ENCODE measurements around the gene SREBF1. TPM values are rescaled to one million over a fixed set of nuclear protein-coding genes. Genes with fewer than 3 reads are reported as not detected.

The SREBF1 gene
- total and polyA plus RNA-seq, 10 of the 15 experiments (the other 5 are each of a cell fraction or from before 2014, with no cell fraction given), result 1.4 to 84.6 (median 20.4) TPM

GRCh38 chr17:17846003-17846402 lies 9.2 kb upstream of the SREBF1 start:
- ChIA-PET SMC1A (ENCODE audit: uncharacterized antibody, unreplicated experiment) (no interaction called here), CTCF (interaction anchor here (0.6 to 1.3 kb wide), 2 partner anchors 24 to 231 kb away, joined by 3 to 4 read pairs; no protein-coding TSS in a partner anchor), POLR2A (interaction anchor here (1.7 kb wide), 1 partner anchor 10 kb away, joined by 4 read pairs; the partner anchor contains the start of gene SREBF1), RAD21 (ENCODE audit: unreplicated experiment) (interaction anchor here (1.3 kb wide), 1 partner anchor 73 kb away, joined by 3 read pairs; no protein-coding TSS in a partner anchor)
- H3K9ac ChIP-seq (ENCODE audit: control insufficient read depth, insufficient read depth, low read length), result no peak overlapping the region
- H3K9me3 ChIP-seq (replicated peaks; ENCODE audit: control insufficient read depth, insufficient read depth, low read length), result no peaks in the 10 kb centered on the region
- no peaks in the 10 kb centered on the region for H4K20me1 ChIP-seq (ENCODE audit: control insufficient read depth, insufficient read depth)
- no peaks in the 10 kb centered on the region for H3K27me3 ChIP-seq (replicated peaks in 1 of 2; ENCODE audit: control insufficient read depth in 2 of 2, insufficient read depth in 2 of 2, low read length in 1 of 2)
- no peak for DNase-seq (ENCODE audit: low read depth, low spot score)
- no peaks in the 10 kb centered on the region for H3K79me2 ChIP-seq (ENCODE audit: control insufficient read depth, insufficient read depth, low read length)
- no peak overlapping the region for H3K27ac ChIP-seq (ENCODE audit: control insufficient read depth, insufficient read depth)
- H3K4me3 ChIP-seq, result no peak overlapping the region
- H3K36me3 ChIP-seq (ENCODE audit: control insufficient read depth in 2 of 2, insufficient read depth in 2 of 2, low read length in 1 of 2), result no peaks in the 10 kb centered on the region
- ATAC-seq, result no peak
- WGBS (ENCODE audit: insufficient coverage, insufficient replicate concordance, low lambda C conversion rate, missing lambda C conversion rate), result 72% methylated on average over 8 of the region's 8 CpGs
- FAIRE-seq, result no peak
- no peak for TF ChIP-seq PML (IDR thresholded peaks at IDR 0.05; ENCODE audit: low read length)
- no peak for TF ChIP-seq JUND (IDR thresholded peaks at IDR 0.05; ENCODE audit: low read depth, low read length)
- TF ChIP-seq NKRF (conservative IDR thresholded peaks at IDR 0.05), result no peak
- TF ChIP-seq SRF (IDR thresholded peaks at IDR 0.05; ENCODE audit: low read depth in 2 of 2, low read length in 2 of 2), result no peak
- TF ChIP-seq YBX1 (IDR thresholded peaks at IDR 0.05), result no peak
- TF ChIP-seq STAT3 (IDR thresholded peaks at IDR 0.05; ENCODE audit: low read depth, low read length), result no peak
- no peak for TF ChIP-seq HDAC6 (IDR thresholded peaks at IDR 0.05; ENCODE audit: unreplicated experiment)
- TF ChIP-seq SMC3 (IDR thresholded peaks at IDR 0.05; ENCODE audit: borderline replicate concordance, low read length), result no peak
- TF ChIP-seq ZNF274 (IDR thresholded peaks at IDR 0.05; ENCODE audit: insufficient read depth, insufficient read length), result no peak
- H2AFZ ChIP-seq (ENCODE audit: control insufficient read depth, low read depth, low read length), result no peak overlapping the region
- intact Hi-C loops (cut with micrococcal nuclease; ENCODE audit: unreplicated experiment), result no loop called here
- in situ Hi-C loops (cut with MboI), result no loop called here
- BruUV-seq (replicated peaks), result no TSS peak
- peaks cover 20% of the 10 kb centered on the region for H3K4me1 ChIP-seq (ENCODE audit: control insufficient read depth, insufficient read depth, low read length)
- no peak overlapping the region for H3K4me2 ChIP-seq (ENCODE audit: control insufficient read depth, insufficient read depth)

All from GM12878 (cell line).